ENCODE measurements around the gene CCDC40. TPM values are rescaled to one million over a fixed set of nuclear protein-coding genes. Genes with fewer than 3 reads are reported as not detected.
A peak's percentile ranks its signal among the peaks of the same experiment; 100 is the strongest.

The CCDC40 gene
- total and polyA plus RNA-seq, 2 of the 13 experiments (the other 11 are each of a cell fraction or from before 2014, with no cell fraction given) = 4.1 to 5.5 TPM

- TF ChIP-seq ZNF501 (CRISPR knock-in tag; IDR thresholded peaks at IDR 0.05) (peak; percentile 2; the same call in 1 of the 2 replicates), ZSCAN25 (CRISPR knock-in tag; IDR thresholded peaks at IDR 0.05) (peak; percentile 96), GABPB1 (CRISPR knock-in tag; IDR thresholded peaks at IDR 0.05) (peak; percentile 0; the same call in 1 of the 2 replicates), ZBTB7B (CRISPR knock-in tag; IDR thresholded peaks at IDR 0.05) (0 out of 2 replicates have a peak, but pooled peaks have one; percentile 47), ZNF841 (CRISPR knock-in tag; IDR thresholded peaks at IDR 0.05; ENCODE audit: borderline replicate concordance) (no peak), ZNF383 (CRISPR knock-in tag; IDR thresholded peaks at IDR 0.05; ENCODE audit: borderline replicate concordance) (no peak), ZNF143 (CRISPR knock-in tag; IDR thresholded peaks at IDR 0.05) (no peak), ZNF510 (CRISPR knock-in tag; IDR thresholded peaks at IDR 0.05; ENCODE audit: low read depth) (no peak), PRMT3 (CRISPR knock-in tag; IDR thresholded peaks at IDR 0.05; ENCODE audit: borderline replicate concordance, low read depth) (0 out of 2 replicates have a peak, but pooled peaks have one; percentile 61), NFAT5 (CRISPR knock-in tag; IDR thresholded peaks at IDR 0.05) (peak; percentile 10; the same call in 1 of the 2 replicates), ZNF572 (CRISPR knock-in tag; IDR thresholded peaks at IDR 0.05) (peak; percentile 45; the same call in 1 of the 2 replicates), SAP130 (CRISPR knock-in tag; IDR thresholded peaks at IDR 0.05; ENCODE audit: low read depth) (peak; percentile 59), ZNF292 (CRISPR knock-in tag; IDR thresholded peaks at IDR 0.05; ENCODE audit: borderline replicate concordance, low read depth) (peak; percentile 82; the same call in 1 of the 2 replicates), GLI4 (CRISPR knock-in tag; IDR thresholded peaks at IDR 0.05; ENCODE audit: borderline replicate concordance) (no peak), ZNF766 (CRISPR knock-in tag; IDR thresholded peaks at IDR 0.05; ENCODE audit: borderline replicate concordance) (no peak), ATF5 (CRISPR knock-in tag; IDR thresholded peaks at IDR 0.05; ENCODE audit: low read depth) (no peak), ZNF775 (CRISPR knock-in tag; IDR thresholded peaks at IDR 0.05; ENCODE audit: borderline replicate concordance) (0 out of 2 replicates have a peak, but pooled peaks have one; percentile 33), MAZ (IDR thresholded peaks at IDR 0.05; ENCODE audit: borderline replicate concordance, low read depth, low read length) (no peak), MAZ (CRISPR knock-in tag; IDR thresholded peaks at IDR 0.05; ENCODE audit: low read depth) (peak; percentile 73; the same call in 1 of the 2 replicates), RXRA (CRISPR knock-in tag; IDR thresholded peaks at IDR 0.05) (peak; percentile 41), ZNF616 (CRISPR knock-in tag; IDR thresholded peaks at IDR 0.05; ENCODE audit: low read depth) (0 out of 2 replicates have a peak, but pooled peaks have one; percentile 2)
- TF ChIP-seq, protein P1, sequence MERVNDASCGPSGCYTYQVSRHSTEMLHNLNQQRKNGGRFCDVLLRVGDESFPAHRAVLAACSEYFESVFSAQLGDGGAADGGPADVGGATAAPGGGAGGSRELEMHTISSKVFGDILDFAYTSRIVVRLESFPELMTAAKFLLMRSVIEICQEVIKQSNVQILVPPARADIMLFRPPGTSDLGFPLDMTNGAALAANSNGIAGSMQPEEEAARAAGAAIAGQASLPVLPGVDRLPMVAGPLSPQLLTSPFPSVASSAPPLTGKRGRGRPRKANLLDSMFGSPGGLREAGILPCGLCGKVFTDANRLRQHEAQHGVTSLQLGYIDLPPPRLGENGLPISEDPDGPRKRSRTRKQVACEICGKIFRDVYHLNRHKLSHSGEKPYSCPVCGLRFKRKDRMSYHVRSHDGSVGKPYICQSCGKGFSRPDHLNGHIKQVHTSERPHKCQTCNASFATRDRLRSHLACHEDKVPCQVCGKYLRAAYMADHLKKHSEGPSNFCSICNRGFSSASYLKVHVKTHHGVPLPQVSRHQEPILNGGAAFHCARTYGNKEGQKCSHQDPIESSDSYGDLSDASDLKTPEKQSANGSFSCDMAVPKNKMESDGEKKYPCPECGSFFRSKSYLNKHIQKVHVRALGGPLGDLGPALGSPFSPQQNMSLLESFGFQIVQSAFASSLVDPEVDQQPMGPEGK (CRISPR knock-in tag; IDR thresholded peaks at IDR 0.05) = peak; percentile 72
These were observed 454 bp downstream of the CCDC40 start (continued) for GRCh38 chr17:80036715-80037477.
